DOHH2 (cell line): ENCODE measurements around the gene HTR6.

Source experiments
- EZH2phosphoT487 ChIP-seq: fragments of 200-600 bp; sonication (generic); IDR thresholded peaks from 2 replicates; pipeline ENCODE4 v1.6.1; 2017; ENCODE audit warnings: borderline replicate concordance, mild to moderate bottlenecking, antibody characterized with exemption, low read length, moderate library complexity, mixed read lengths
- TF ChIP-seq, protein P1 (sequence below): fragments of 200-600 bp; sonication (generic); IDR thresholded peaks from one replicate; pipeline ENCODE4 v1.5.1; 2014; ENCODE audit warnings: antibody characterized with exemption, mild to moderate bottlenecking, low read depth, low read length; ENCODE audit not compliant: poor library complexity, severe bottlenecking

GRCh38 chr1:19658186-19658585, 6.5 kb upstream of the HTR6 start:
- TF ChIP-seq, protein P1, sequence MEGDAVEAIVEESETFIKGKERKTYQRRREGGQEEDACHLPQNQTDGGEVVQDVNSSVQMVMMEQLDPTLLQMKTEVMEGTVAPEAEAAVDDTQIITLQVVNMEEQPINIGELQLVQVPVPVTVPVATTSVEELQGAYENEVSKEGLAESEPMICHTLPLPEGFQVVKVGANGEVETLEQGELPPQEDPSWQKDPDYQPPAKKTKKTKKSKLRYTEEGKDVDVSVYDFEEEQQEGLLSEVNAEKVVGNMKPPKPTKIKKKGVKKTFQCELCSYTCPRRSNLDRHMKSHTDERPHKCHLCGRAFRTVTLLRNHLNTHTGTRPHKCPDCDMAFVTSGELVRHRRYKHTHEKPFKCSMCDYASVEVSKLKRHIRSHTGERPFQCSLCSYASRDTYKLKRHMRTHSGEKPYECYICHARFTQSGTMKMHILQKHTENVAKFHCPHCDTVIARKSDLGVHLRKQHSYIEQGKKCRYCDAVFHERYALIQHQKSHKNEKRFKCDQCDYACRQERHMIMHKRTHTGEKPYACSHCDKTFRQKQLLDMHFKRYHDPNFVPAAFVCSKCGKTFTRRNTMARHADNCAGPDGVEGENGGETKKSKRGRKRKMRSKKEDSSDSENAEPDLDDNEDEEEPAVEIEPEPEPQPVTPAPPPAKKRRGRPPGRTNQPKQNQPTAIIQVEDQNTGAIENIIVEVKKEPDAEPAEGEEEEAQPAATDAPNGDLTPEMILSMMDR, result no peak
- TF ChIP-seq EZH2phosphoT487, result no peak
